ENCODE results near the gene OR2AJ1. TPM values are rescaled to one million over a fixed set of nuclear protein-coding genes. Genes with fewer than 3 reads are reported as not detected.

OR2AJ1 gene
- total RNA-seq, 1 donor from 2014 or later, result not detected

GRCh38 chr1:247895163-247895637, 29.5 kb upstream of the OR2AJ1 start, which contains the start of gene OR2W3:
Gene OR2W3, plus strand, starts transcription at chr1:247895587. Its CDS starts 0 bp downstream, at chr1:247895587.
- Histone ChIP-seq H3K27me3 (no peaks in the 10 kb centered on the region), H4K20me1 (ENCODE audit: low read depth) (no peaks in the 10 kb centered on the region), H3K9ac (no peak within 1 kb of the TSS), H3K4me1 (no peaks in the 10 kb centered on the region), H3K36me3 (no peaks in the 10 kb centered on the region), H2AFZ (replicated peaks) (no peak within 1 kb of the TSS), H3K27ac (no peak within 1 kb of the TSS), H3K4me3 (no peak within 1 kb of the TSS), H3K4me2 (no peak within 1 kb of the TSS), H3K79me2 (ENCODE audit: low read depth) (no peaks in the 10 kb centered on the region), H3F3A (ENCODE audit: low read depth) (no peaks in the 10 kb centered on the region), H3K9me3 (ENCODE audit: low read depth) (peaks cover 4% of the 10 kb centered on the region)
- Mint-ChIP-seq H3K27me3 (ENCODE audit: insufficient read depth, low read depth) (no peaks in the 10 kb centered on the region), H3K27ac (no peak within 1 kb of the TSS), H3K4me1 (no peaks in the 10 kb centered on the region), H3K4me3 (no peak within 1 kb of the TSS), H3K9me3 (peaks cover 18% of the 10 kb centered on the region), H3K36me3 (no peaks in the 10 kb centered on the region)
- TF ChIP-seq, protein P1, sequence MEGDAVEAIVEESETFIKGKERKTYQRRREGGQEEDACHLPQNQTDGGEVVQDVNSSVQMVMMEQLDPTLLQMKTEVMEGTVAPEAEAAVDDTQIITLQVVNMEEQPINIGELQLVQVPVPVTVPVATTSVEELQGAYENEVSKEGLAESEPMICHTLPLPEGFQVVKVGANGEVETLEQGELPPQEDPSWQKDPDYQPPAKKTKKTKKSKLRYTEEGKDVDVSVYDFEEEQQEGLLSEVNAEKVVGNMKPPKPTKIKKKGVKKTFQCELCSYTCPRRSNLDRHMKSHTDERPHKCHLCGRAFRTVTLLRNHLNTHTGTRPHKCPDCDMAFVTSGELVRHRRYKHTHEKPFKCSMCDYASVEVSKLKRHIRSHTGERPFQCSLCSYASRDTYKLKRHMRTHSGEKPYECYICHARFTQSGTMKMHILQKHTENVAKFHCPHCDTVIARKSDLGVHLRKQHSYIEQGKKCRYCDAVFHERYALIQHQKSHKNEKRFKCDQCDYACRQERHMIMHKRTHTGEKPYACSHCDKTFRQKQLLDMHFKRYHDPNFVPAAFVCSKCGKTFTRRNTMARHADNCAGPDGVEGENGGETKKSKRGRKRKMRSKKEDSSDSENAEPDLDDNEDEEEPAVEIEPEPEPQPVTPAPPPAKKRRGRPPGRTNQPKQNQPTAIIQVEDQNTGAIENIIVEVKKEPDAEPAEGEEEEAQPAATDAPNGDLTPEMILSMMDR (IDR thresholded peaks at IDR 0.05), result no peak
- no peak for TF ChIP-seq EZH2phosphoT487 (IDR thresholded peaks at IDR 0.05)
- TF ChIP-seq EZH2 (IDR thresholded peaks at IDR 0.05), result no peak
- DNase-seq (ENCODE audit: low spot score), result no peak

DNA sequence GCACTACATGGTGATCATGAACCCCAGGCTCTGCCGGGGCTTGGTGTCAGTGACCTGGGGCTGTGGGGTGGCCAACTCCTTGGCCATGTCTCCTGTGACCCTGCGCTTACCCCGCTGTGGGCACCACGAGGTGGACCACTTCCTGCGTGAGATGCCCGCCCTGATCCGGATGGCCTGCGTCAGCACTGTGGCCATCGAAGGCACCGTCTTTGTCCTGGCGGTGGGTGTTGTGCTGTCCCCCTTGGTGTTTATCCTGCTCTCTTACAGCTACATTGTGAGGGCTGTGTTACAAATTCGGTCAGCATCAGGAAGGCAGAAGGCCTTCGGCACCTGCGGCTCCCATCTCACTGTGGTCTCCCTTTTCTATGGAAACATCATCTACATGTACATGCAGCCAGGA, 28.7 kb upstream of the OR2AJ1 start:
- Histone ChIP-seq H3K9ac (no peak overlapping the region), H3F3A (ENCODE audit: low read depth) (no peaks in the 10 kb centered on the region), H3K4me2 (no peak overlapping the region), H3K79me2 (ENCODE audit: low read depth) (no peaks in the 10 kb centered on the region), H3K4me1 (no peaks in the 10 kb centered on the region), H3K27me3 (no peaks in the 10 kb centered on the region), H3K9me3 (ENCODE audit: low read depth) (peaks cover 4% of the 10 kb centered on the region), H2AFZ (replicated peaks) (no peak overlapping the region), H3K4me3 (no peak overlapping the region), H4K20me1 (ENCODE audit: low read depth) (no peaks in the 10 kb centered on the region), H3K36me3 (no peaks in the 10 kb centered on the region), H3K27ac (no peak overlapping the region)
- Mint-ChIP-seq H3K4me1 (no peaks in the 10 kb centered on the region), H3K4me3 (no peak overlapping the region), H3K9me3 (peaks cover 18% of the 10 kb centered on the region), H3K27me3 (ENCODE audit: insufficient read depth, low read depth) (no peaks in the 10 kb centered on the region), H3K36me3 (no peaks in the 10 kb centered on the region), H3K27ac (no peak overlapping the region)
- TF ChIP-seq, protein P1 (IDR thresholded peaks at IDR 0.05), result no peak
- no peak for TF ChIP-seq EZH2phosphoT487 (IDR thresholded peaks at IDR 0.05)
- TF ChIP-seq EZH2 (IDR thresholded peaks at IDR 0.05), result no peak
- no peak for DNase-seq (ENCODE audit: low spot score)

DNA sequence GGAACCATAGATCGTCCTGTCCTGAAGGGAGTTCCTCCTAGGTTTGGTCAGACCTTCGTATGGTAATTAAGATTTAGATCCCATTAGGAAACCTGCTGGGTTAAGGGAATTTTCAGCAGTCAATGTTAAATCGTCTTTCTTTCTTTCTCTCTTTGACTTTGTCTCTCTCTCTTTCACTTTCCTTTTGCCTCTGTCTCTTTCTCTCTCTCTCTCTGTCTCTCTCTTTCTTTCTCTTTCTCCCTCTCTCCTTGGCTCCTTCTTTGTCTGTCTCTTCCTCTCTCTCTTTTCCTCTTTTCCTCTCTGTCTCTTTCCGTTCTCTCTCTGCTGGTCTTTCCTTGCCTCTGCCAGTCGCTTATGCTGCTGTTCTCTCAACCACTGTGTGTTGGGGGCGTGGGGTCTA, 20.6 kb upstream of the OR2AJ1 start:
- Mint-ChIP-seq H3K27ac (no peak overlapping the region), H3K9me3 (peaks cover 28% of the 10 kb centered on the region), H3K4me1 (no peaks in the 10 kb centered on the region), H3K4me3 (no peak overlapping the region), H3K27me3 (ENCODE audit: insufficient read depth, low read depth) (peaks cover 2% of the 10 kb centered on the region), H3K36me3 (no peaks in the 10 kb centered on the region)
- Histone ChIP-seq H3F3A (ENCODE audit: low read depth) (no peaks in the 10 kb centered on the region), H4K20me1 (ENCODE audit: low read depth) (no peaks in the 10 kb centered on the region), H3K4me1 (no peaks in the 10 kb centered on the region), H3K9ac (no peak overlapping the region), H3K27me3 (no peaks in the 10 kb centered on the region), H3K79me2 (ENCODE audit: low read depth) (no peaks in the 10 kb centered on the region), H3K4me2 (no peak overlapping the region), H2AFZ (replicated peaks) (no peak overlapping the region), H3K27ac (no peak overlapping the region), H3K36me3 (no peaks in the 10 kb centered on the region), H3K4me3 (no peak overlapping the region), H3K9me3 (ENCODE audit: low read depth) (no peaks in the 10 kb centered on the region)
- TF ChIP-seq, protein P1 (IDR thresholded peaks at IDR 0.05), result no peak
- TF ChIP-seq EZH2 (IDR thresholded peaks at IDR 0.05), result no peak
- no peak for TF ChIP-seq EZH2phosphoT487 (IDR thresholded peaks at IDR 0.05)
- DNase-seq (ENCODE audit: low spot score), result no peak
